OCI-LY3 (cell line): ENCODE measurements around the gene RAP1A.
"Not testable (repeated sequence)": the region's sequence is repeated elsewhere in the genome, so short reads cannot be mapped to it uniquely, and the experiment has no call there.

Experiments
- H2AFZ ChIP-seq: fragments of 200-600, 300-600 bp; shearing (Covaris generic); 2 replicates; pipeline ENCODE4 v1.6.0; 2014; ENCODE audit warnings: antibody characterized with exemption, low read depth, low read length
- H3K27ac ChIP-seq: fragments of 200-600, 300-600 bp; sonication (generic); 2 replicates; pipeline ENCODE4 v1.5.1; 2014; ENCODE audit warnings: mild to moderate bottlenecking, low read length, moderate library complexity, mixed read lengths
- H3K27me3 ChIP-seq: fragments of 200-600, 300-600 bp; sonication (generic); 2 replicates; pipeline ENCODE4 v1.6.1; 2014; ENCODE audit warnings: low read depth, low read length, mixed read lengths
- H3K36me3 ChIP-seq: fragments of 200-600, 300-600 bp; sonication (generic); replicated peaks from 2 replicates; pipeline ENCODE3; 2014; ENCODE audit warnings: low read depth, low read length, mixed read lengths
- H3K4me1 ChIP-seq: fragments of 300-600, 200-600 bp; sonication (generic); 2 replicates; pipeline ENCODE4 v1.6.1; 2014; ENCODE audit warnings: low read length, mixed read lengths
- H3K4me2 ChIP-seq: fragments of 200-600, 300-600 bp; sonication (generic); 2 replicates; pipeline ENCODE4 v1.6.1; 2014; ENCODE audit warnings: low read length, mixed read lengths
- H3K4me3 ChIP-seq: fragments of 300-600, 200-600 bp; sonication (generic); 2 replicates; pipeline ENCODE4 v1.5.1; 2014; ENCODE audit warnings: antibody characterized with exemption, mild to moderate bottlenecking, low read length, moderate library complexity
- H3K79me2 ChIP-seq: fragments of 300-600, 200-600 bp; shearing (Covaris generic); 2 replicates; pipeline ENCODE4 v1.6.1; 2014; ENCODE audit warnings: mild to moderate bottlenecking, low read length, mixed read lengths
- H3K9ac ChIP-seq: fragments of 300-600, 200-600 bp; shearing (Covaris generic); 2 replicates; pipeline ENCODE4 v1.6.0; 2014; ENCODE audit warnings: mild to moderate bottlenecking, low read length, moderate library complexity
- H3K9me3 ChIP-seq: fragments of 200-600, 300-600 bp; shearing (Covaris generic); 2 replicates; pipeline ENCODE4 v1.6.1; 2014; ENCODE audit warnings: low read length, mixed read lengths; ENCODE audit not compliant: insufficient read depth
- H4K20me1 ChIP-seq: fragments of 200-600, 300-600 bp; sonication (generic); 2 replicates; pipeline ENCODE4 v1.6.1; 2016; ENCODE audit warnings: low read length, mixed read lengths; ENCODE audit not compliant: insufficient read depth
- EZH2phosphoT487 ChIP-seq: fragments of 200-600 bp; shearing (Covaris generic); IDR thresholded peaks from 2 replicates; pipeline ENCODE4 v1.6.1; 2018; ENCODE audit warnings: antibody characterized with exemption, mixed run types, low read depth
- TF ChIP-seq, protein P1 (sequence below): fragments of 200-600, 300-600 bp; sonication (generic); IDR thresholded peaks from 2 replicates; pipeline ENCODE4 v1.5.1; 2014; ENCODE audit warnings: antibody characterized with exemption, low read length, low read depth

The RAP1A gene

DNA sequence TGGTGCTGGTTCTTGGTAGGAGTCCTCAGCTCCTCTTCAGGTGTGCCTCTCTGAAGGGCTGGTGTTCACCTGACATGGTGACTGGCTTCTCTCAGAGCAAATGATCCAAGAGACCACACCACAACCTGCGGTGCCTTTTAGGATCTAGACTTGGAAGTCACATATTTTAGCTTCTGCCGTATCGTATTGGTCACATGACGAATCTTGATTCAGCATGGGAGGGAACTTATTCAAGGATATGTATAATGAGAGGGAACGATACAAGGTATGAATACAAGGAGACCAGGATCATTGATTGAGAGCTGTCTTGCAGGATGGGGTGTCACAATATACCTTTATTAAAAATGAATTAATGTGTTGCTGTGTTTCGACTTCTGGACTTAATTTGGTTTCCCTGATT, 58.0 kb downstream of the RAP1A start:
- TF ChIP-seq EZH2phosphoT487, result no peak
- TF ChIP-seq, protein P1, sequence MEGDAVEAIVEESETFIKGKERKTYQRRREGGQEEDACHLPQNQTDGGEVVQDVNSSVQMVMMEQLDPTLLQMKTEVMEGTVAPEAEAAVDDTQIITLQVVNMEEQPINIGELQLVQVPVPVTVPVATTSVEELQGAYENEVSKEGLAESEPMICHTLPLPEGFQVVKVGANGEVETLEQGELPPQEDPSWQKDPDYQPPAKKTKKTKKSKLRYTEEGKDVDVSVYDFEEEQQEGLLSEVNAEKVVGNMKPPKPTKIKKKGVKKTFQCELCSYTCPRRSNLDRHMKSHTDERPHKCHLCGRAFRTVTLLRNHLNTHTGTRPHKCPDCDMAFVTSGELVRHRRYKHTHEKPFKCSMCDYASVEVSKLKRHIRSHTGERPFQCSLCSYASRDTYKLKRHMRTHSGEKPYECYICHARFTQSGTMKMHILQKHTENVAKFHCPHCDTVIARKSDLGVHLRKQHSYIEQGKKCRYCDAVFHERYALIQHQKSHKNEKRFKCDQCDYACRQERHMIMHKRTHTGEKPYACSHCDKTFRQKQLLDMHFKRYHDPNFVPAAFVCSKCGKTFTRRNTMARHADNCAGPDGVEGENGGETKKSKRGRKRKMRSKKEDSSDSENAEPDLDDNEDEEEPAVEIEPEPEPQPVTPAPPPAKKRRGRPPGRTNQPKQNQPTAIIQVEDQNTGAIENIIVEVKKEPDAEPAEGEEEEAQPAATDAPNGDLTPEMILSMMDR, result no peak
- no peaks in the 10 kb centered on the region for H3K4me1 ChIP-seq
- 0 out of 2 replicates have a peak, but pooled peaks cover 7% of the 10 kb centered on the region for H3K9me3 ChIP-seq
- no peak overlapping the region for H3K4me2 ChIP-seq
- H3K9ac ChIP-seq, result no peak overlapping the region
- H3K27me3 ChIP-seq, result no peaks in the 10 kb centered on the region
- H3K79me2 ChIP-seq, result peaks cover 100% of the 10 kb centered on the region
- no peak overlapping the region for H3K4me3 ChIP-seq
- H2AFZ ChIP-seq, result no peak overlapping the region
- peaks cover 68% of the 10 kb centered on the region for H3K36me3 ChIP-seq
- peaks cover 61% of the 10 kb centered on the region for H4K20me1 ChIP-seq
- H3K27ac ChIP-seq, result no peak overlapping the region

DNA sequence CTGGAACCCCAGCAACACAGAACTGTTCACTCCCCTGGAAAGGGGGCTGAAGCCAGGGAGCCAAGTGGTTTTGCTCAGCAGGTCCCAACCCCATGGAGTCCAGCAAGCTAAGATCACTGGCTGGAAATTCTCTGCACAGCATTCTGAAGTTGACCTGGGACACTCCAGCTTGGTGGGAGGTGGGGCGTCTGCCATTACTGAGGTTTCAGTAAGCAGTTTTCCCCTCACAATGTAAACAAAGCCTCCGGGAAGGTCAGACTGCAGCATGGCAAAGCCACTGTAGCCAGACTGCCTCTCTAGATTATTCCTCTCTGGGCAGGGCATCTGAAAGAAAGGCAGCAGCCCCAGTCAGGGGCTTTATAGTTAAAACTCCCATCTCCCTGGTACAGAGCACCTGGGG, 60.0 kb downstream of the RAP1A start:
- Histone ChIP-seq H3K27me3 (no peaks in the 10 kb centered on the region), H3K36me3 (peaks cover 49% of the 10 kb centered on the region), H3K4me1 (no peaks in the 10 kb centered on the region), H3K9ac (no peak overlapping the region), H3K4me2 (no peak overlapping the region), H2AFZ (no peak overlapping the region), H3K9me3 (0 out of 2 replicates have a peak, but pooled peaks cover 7% of the 10 kb centered on the region), H3K79me2 (peaks cover 90% of the 10 kb centered on the region), H4K20me1 (peaks cover 42% of the 10 kb centered on the region), H3K4me3 (no peak overlapping the region), H3K27ac (no peak overlapping the region)
- no peak for TF ChIP-seq EZH2phosphoT487
- TF ChIP-seq, protein P1, result no peak

DNA sequence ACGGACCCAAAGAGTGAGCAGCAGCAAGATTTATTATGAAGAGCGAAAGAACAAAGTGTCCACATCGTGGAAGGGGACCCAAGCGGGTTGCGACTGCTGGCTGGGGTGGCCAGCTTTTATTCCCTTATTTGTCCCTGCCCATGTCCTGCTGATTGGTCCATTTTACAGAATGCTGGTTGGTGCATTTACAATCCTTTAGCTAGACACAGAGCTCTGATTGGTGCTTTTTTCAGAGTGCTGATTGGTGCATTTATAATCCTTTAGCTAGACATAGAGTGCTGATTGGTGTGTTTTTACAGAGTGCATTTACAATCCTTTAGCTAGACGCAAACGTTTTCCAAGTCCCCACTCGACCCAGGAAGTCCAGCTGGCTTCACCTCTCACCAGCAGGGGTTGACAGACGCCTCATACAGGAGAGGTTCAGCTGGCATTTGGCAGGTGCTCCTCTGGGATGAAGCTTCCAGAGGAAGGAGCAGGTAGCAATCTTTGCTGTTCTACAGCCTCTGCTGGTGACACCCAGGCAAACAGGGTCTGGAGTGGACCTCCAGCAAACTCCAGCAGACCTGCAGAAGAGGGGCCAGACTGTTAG, 60.7 kb downstream of the RAP1A start:
- Histone ChIP-seq H3K36me3 (peaks cover 43% of the 10 kb centered on the region), H4K20me1 (peaks cover 36% of the 10 kb centered on the region), H3K79me2 (peaks cover 89% of the 10 kb centered on the region)
- not testable (repeated sequence) for H2AFZ ChIP-seq, H3K4me1 ChIP-seq, H3K4me3 ChIP-seq, H3K9me3 ChIP-seq, H3K9ac ChIP-seq, H3K27ac ChIP-seq, H3K27me3 ChIP-seq, H3K4me2 ChIP-seq

DNA sequence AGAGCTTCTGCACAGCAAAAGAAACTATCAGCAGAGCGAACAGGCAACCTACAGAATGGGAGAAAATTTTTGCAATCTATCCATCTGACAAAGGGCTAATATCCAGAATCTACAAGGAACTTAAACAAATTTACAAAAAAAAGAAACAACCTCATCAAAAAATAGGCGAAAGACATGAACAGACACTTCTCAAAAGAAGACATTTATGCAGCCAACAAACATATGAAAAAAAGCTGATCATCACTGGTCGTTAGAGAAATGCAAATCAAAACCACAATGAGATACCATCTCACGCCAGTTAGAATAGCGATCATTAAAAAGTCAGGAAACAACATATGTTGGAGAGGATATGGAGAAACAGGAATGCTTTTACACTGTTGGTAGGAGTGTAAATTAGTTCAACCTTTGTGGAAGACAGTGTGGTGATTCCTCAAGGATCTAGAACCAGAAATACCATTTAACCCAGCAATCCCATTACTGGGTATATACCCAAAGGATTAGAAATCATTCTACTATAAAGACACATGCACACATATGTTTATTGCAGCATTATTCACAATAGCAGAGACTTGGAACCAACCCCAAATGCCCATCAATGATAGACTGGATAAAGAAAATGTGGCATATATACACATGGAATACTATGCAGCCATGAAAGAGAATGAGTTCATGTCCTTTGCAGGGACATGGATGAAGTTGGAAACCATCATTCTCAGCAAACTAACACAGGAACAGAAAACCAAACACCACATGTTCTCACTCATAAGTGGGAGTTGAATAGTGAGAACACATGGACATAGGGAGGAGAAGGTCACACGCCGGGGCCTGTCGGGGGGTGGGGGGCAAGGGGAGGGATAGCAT, 65.9 kb downstream of the RAP1A start:
- H3K9me3 ChIP-seq, H3K9ac ChIP-seq, H3K4me3 ChIP-seq, H3K4me2 ChIP-seq, H2AFZ ChIP-seq, H3K27me3 ChIP-seq, H3K27ac ChIP-seq: not testable (repeated sequence)
- Histone ChIP-seq H3K36me3 (peaks cover 28% of the 10 kb centered on the region), H4K20me1 (peaks cover 18% of the 10 kb centered on the region), H3K79me2 (peaks cover 82% of the 10 kb centered on the region), H3K4me1 (peaks cover 20% of the 10 kb centered on the region)

DNA sequence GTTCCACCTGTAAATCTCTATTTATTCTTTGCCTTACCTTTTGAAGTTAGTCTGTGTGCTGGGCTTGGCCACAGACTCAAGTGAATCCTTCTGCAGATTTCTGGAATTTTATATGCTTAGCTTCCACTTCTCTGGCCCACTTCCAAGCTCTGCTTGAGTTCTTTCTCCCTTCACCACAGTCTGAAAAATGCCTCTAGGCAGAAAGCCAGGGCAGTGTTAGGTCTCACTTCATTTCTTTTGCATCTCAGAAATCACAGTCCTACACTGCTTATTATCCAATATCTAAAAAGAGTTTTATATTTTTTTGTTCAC, 70.7 kb downstream of the RAP1A start:
- peaks cover 61% of the 10 kb centered on the region for H4K20me1 ChIP-seq
- H3K79me2 ChIP-seq, result peaks cover 88% of the 10 kb centered on the region
- H3K27me3 ChIP-seq, result no peaks in the 10 kb centered on the region
- TF ChIP-seq EZH2phosphoT487, result no peak
- TF ChIP-seq, protein P1, result no peak
- peaks cover 20% of the 10 kb centered on the region for H3K4me1 ChIP-seq
- no peaks in the 10 kb centered on the region for H3K9me3 ChIP-seq
- no peak overlapping the region for H3K4me3 ChIP-seq
- peaks cover 58% of the 10 kb centered on the region for H3K36me3 ChIP-seq
- H3K27ac ChIP-seq, result peak overlapping the region; percentile 35; the same call in 1 of the 2 replicates
- no peak overlapping the region for H3K9ac ChIP-seq
- no peak overlapping the region for H3K4me2 ChIP-seq
- no peak overlapping the region for H2AFZ ChIP-seq
